ENCODE data around the gene STAG3. TPM values are rescaled to one million over a fixed set of nuclear protein-coding genes. Genes with fewer than 3 reads are reported as not detected.

The STAG3 gene
- total RNA-seq, 2 donors from 2014 or later: not detected

DNA sequence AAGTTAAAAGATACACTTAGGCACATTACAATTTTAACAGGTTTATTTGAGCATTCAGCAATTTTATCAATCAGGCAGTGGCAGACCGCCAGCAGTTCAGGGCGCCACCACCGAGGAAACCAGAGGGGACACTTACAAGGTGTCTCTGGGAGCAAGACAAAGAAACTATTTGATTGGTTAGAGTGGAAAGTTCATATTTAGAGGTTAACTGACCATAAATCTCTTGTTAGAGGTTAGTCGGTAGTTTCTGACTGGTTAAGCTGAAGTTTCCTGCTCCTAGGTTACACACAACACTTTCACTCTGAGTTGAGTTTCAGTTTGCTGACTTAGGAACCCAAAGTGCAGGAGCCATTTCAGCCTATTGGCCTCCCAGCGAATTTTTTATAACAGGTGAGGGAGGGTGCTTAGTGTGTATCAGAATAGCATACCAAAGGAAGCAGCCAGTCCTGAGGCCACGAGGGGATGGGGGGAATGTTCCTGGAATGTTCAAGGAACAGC, 31.2 kb downstream of the STAG3 start:
- TF ChIP-seq, protein P1, sequence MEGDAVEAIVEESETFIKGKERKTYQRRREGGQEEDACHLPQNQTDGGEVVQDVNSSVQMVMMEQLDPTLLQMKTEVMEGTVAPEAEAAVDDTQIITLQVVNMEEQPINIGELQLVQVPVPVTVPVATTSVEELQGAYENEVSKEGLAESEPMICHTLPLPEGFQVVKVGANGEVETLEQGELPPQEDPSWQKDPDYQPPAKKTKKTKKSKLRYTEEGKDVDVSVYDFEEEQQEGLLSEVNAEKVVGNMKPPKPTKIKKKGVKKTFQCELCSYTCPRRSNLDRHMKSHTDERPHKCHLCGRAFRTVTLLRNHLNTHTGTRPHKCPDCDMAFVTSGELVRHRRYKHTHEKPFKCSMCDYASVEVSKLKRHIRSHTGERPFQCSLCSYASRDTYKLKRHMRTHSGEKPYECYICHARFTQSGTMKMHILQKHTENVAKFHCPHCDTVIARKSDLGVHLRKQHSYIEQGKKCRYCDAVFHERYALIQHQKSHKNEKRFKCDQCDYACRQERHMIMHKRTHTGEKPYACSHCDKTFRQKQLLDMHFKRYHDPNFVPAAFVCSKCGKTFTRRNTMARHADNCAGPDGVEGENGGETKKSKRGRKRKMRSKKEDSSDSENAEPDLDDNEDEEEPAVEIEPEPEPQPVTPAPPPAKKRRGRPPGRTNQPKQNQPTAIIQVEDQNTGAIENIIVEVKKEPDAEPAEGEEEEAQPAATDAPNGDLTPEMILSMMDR (IDR thresholded peaks at IDR 0.05): no peak
- no peak for TF ChIP-seq POLR2A (IDR thresholded peaks at IDR 0.05)
- Histone ChIP-seq H3K4me3 (no peak overlapping the region), H3K27me3 (no peaks in the 10 kb centered on the region), H3K36me3 (replicated peaks in 1 of 2; ENCODE audit: insufficient read depth in 1 of 2, low read depth in 2 of 2) (no peaks in the 10 kb centered on the region), H3K27ac (peak overlapping the region in 1 of 4 donors; percentile 46), H3K4me1 (peaks cover 16% of the 10 kb centered on the region), H3K9me3 (no peaks in the 10 kb centered on the region)
- DNase-seq: peak in 1 of 4 donors; percentile 57
- intact Hi-C loops (cut with DNase I): no loop called here
- 20 to 22% methylated on average over 6 of the region's 6 CpGs for WGBS, 2 donors
- ATAC-seq: peak; percentile 64

DNA sequence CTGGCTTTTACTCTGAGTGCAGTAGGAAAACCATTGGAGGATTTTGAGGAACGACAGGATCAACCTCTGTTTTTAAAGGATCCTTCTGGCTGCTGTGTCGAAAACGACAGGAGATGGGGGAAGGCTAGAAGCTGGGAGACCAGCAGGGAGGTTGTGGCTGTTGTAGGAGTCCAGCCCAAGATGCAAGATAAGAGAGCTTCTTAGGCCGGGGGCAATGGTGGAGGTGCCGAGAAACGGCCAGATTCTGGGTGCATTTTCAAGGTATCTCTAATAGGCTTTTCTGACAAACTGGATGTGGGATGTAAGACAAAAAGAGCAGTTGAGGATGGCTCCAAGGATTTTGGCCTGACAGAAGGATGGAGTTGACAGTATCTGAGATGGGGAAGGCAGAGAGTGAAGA, 31.8 kb downstream of the STAG3 start:
- H3K27ac ChIP-seq: peak overlapping the region in 1 of 4 donors; percentile 46
- H3K9me3 ChIP-seq: no peaks in the 10 kb centered on the region
- DNase-seq (no peak), ATAC-seq (no peak)
- no peaks in the 10 kb centered on the region for H3K27me3 ChIP-seq
- H3K4me3 ChIP-seq: no peak overlapping the region
- WGBS, 2 donors: 62 to 67% methylated on average over 6 of the region's 6 CpGs
- H3K4me1 ChIP-seq: peaks cover 16% of the 10 kb centered on the region
- H3K36me3 ChIP-seq (replicated peaks in 1 of 2; ENCODE audit: insufficient read depth in 1 of 2, low read depth in 2 of 2): no peaks in the 10 kb centered on the region
- intact Hi-C loops (cut with DNase I): no loop called here
- TF ChIP-seq, protein P1 (IDR thresholded peaks at IDR 0.05): no peak
- no peak for TF ChIP-seq POLR2A (IDR thresholded peaks at IDR 0.05)

DNA sequence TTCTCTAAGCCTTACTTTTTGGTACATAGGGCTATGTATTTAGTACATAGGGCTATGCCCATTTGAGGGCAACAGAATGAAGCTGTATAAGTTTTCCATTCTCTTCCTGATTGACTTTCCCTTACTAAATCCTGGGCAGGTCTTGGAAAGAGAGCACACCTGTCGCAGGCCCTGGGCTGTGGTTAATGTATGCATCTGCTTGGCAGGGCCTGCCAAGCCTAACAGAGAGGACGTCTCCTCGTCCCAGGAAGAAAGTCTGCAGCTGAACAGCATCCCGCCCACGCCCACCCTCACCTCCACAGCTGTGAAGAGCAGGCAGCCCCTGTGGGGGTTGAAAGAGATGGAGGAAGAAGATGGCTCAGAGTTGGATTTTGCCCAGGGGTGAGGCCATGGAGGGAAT, 33.1 kb downstream of the STAG3 start:
- TF ChIP-seq, protein P1 (IDR thresholded peaks at IDR 0.05): no peak
- no peak for TF ChIP-seq POLR2A (IDR thresholded peaks at IDR 0.05)
- Histone ChIP-seq H3K36me3 (replicated peaks in 1 of 2; ENCODE audit: insufficient read depth in 1 of 2, low read depth in 2 of 2) (no peaks in the 10 kb centered on the region), H3K27me3 (no peaks in the 10 kb centered on the region), H3K27ac (no peak overlapping the region), H3K4me3 (no peak overlapping the region), H3K9me3 (no peaks in the 10 kb centered on the region), H3K4me1 (peaks cover 18% of the 10 kb centered on the region)
- WGBS, 2 donors: 70 to 83% methylated on average over 5 of the region's 5 CpGs
- intact Hi-C loops (cut with DNase I): loop anchor here (10.0 kb wide), 1 partner anchor 76 kb away; no protein-coding TSS in a partner anchor
- ATAC-seq (no peak), DNase-seq (no peak)

DNA sequence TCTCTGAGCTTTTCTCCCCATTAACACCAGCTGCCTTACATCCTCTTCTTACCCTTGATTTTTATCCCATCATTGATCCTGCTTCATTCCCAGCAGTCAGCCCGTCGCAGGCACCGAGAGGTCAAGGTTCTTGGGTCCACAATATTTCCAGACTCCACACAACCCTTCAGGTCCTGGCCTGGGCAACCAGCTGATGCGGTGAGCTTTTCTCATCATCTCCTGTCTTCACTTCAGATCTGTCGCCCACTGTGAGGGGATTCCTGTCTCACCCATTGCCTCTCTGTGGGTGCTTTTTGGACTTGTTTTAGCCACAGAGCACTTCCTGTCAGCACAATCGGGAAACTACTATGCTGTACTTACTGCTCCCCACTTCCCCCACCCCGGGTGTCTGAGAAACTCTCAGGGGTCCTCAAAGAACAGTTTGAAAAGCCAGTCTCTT, 33.6 kb downstream of the STAG3 start:
- Histone ChIP-seq H3K27ac (no peak overlapping the region), H3K4me3 (no peak overlapping the region), H3K27me3 (no peaks in the 10 kb centered on the region), H3K9me3 (no peaks in the 10 kb centered on the region), H3K36me3 (replicated peaks in 1 of 2; ENCODE audit: insufficient read depth in 1 of 2, low read depth in 2 of 2) (no peaks in the 10 kb centered on the region), H3K4me1 (peaks cover 20% of the 10 kb centered on the region)
- ATAC-seq: no peak
- no peak for DNase-seq
- intact Hi-C loops (cut with DNase I): loop anchor here (10.0 kb wide), 1 partner anchor 77 kb away; no protein-coding TSS in a partner anchor
- WGBS, 2 donors: 64 to 75% methylated on average over 7 of the region's 7 CpGs
- TF ChIP-seq, protein P1 (IDR thresholded peaks at IDR 0.05): no peak
- TF ChIP-seq POLR2A (IDR thresholded peaks at IDR 0.05): no peak

All from body of pancreas (tissue), 4 donors.